Hematopoietic multipotent progenitor cell treated with erythropoietin and hydrocortisone succinate and interleukin-3 and kit ligand, for 8 days (in vitro differentiated cells): ENCODE measurements around the gene PRKCQ.
"Not testable (repeated sequence)": the region's sequence is repeated elsewhere in the genome, so short reads cannot be mapped to it uniquely, and the experiment has no call there.

Experiments used
- DNase-seq: peaks from one replicate; pipeline ENCODE4 v3.0.0-alpha.2; 2015

PRKCQ gene

GRCh38 chr10:6487920-6488319 is 92.2 kb downstream of the PRKCQ start:
- peak; percentile 47 for DNase-seq

GRCh38 chr10:6486309-6486708 is 93.8 kb downstream of the PRKCQ start:
- DNase-seq: no peak

DNA sequence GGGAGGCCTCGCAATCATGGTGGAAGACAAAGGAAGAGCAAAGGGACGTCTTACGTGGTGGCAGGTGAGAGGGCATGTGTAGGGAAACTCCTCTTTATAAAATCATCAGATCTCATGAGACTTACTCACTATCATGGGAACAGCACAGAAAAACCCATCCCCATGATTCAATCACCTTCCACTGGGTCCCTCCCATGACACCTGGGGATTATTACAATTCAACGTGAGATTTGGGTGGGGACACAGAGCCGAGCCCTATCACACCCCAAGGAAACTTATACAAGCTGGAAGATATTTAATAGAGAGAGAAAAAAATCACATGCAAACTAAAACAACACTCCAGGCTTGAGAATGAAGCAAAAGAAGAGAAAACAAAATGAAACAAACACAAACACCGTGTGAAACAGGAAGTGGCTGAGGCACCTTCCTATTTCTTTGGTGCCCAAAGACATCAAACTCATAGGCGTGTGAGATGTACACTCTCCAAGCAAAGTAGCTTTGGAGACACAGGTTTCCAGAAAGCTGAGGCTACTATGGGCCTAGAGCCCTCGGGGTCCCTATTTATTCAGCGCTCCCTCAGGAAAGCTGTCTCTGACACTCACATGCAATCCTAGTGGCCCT is 97.2 kb downstream of the PRKCQ start:
- DNase-seq: no peak

DNA sequence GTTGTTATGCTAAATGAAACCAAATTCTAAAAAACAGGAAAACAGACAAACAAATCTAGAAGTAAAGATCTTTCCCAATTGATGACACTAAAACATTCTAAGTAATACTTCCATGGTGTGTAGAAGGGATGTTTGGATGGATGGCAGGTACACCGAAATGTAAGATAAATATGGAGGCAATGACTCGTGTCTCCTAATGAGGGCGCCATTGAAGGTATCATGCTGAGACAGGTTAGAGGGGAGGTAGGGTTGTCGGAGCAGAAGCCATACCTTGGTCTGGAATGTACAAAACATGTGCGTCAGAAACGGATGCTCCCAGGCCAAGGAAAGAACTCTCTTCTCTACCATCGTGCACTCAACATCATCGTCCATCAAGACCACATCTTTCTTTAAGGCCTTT is 101.4 kb downstream of the PRKCQ start:
- no peak for DNase-seq

GRCh38 chr10:6476989-6477388 is 103.1 kb downstream of the PRKCQ start:
- no peak for DNase-seq

DNA sequence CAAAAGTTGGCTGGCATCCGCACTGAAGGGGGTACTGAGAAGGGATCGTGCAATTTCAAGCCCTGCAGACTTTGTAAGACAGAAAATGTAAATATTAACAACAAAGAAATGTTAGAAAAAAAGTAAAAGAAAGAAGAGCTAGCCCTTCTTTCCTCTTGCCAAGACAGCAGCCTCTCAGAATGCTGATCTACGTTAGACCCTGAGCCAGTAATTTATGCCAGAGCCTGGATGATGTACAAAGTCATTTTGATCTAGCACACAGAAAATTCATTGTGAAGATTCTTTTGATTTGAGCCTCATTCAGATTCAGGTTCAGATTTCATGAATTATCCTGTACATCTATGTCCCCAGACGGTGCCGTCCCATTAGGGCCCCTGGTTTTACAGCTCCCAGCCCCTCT is 105.2 kb downstream of the PRKCQ start:
- no peak for DNase-seq

- DNase-seq: peak; percentile 85
Measured at GRCh38 chr10:6473901-6474370, 106.1 kb downstream of the PRKCQ start.

DNA sequence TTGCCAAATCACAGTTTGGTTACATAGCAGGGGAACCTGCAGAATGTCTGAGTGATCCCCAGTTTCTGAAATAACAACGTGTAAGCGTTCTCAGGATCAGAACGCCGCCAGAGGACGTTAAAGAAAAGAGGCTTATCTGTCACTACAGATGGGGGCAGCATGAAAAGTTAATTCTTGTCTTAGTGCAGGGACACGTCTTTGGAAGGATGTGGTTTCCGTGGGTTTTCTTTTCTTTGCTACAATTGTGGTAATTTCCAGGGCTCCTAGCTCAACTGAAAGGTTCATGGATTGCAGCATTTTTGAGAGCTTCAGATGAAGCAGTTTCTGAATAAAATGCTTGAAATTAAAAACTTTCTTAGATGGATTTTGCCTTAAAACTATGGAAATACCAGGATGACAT is 106.6 kb downstream of the PRKCQ start:
- peak; percentile 97 for DNase-seq

- DNase-seq: not testable (repeated sequence)
Measured at GRCh38 chr10:6472710-6473005, 107.4 kb downstream of the PRKCQ start.

- peak; percentile 32 for DNase-seq
Measured at GRCh38 chr10:6470894-6471618, 109.0 kb downstream of the PRKCQ start.

- no peak for DNase-seq
Measured at GRCh38 chr10:6469661-6470060, 110.4 kb downstream of the PRKCQ start.

GRCh38 chr10:6465854-6466601 is 114.0 kb downstream of the PRKCQ start:
- DNase-seq: no peak

DNA sequence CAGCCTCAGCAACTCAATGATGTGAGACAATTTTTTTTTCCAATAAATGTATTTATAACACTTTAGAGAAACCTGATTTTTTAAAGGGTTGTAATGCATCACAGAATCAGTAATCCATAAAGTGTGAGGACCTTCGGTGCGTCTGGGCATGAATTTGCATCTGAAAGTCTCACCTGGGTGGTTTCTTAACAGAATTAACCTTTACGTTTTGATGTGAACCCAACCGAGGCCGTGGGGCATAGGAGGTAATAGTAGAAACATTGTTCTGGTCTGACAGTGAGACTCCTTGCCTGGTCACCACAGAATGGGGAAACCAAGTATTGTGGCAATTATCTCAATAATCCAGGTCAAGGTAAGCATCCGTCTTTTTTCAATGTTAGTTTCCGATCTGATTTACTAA is 114.6 kb downstream of the PRKCQ start:
- no peak for DNase-seq

- DNase-seq: peak; percentile 75
Measured at GRCh38 chr10:6464862-6465430, 115.1 kb downstream of the PRKCQ start.

DNA sequence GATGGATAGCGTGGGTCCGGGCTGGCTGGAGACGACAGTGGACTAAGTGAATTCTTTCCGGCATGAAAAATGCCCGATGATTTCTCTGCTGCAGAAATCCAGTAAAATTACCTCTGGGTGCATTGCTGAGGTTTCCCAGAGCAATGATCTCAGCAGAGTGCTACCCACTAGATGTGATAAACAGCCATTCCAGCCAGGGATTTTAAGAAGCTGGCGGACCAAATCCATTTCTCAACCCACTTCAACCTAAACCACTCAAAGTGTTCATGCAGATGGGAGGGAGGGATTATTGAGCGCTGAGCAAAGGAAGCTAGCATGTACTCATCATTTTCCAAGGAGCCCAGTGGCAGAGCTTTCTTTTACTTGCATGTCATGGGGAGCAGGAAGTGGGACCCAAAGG is 116.7 kb downstream of the PRKCQ start:
- DNase-seq: no peak

- no peak for DNase-seq
Measured at GRCh38 chr10:6461961-6462360, 118.1 kb downstream of the PRKCQ start.

DNA sequence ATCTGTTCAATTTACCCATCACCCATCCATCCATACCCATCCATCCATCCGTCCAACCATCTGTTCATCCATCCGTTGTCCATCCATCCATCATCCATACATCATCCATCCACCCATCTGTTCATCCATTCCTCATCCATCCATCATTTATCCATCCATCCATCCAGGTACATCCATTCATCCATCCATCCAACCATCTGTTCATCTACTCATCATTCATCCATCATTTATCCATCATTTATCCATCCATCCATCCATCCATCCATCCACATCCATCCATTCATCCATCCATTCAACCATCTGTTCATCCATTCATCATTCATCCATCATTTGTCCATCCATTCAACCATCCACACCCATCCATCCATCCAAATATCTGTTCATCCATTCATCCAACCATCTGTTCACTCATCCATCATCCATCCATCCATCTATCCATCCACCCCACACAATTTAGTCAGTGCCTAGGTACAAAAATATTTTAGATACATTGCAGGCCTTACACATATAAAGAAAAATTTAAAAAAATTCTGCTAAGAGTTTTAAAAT is 119.1 kb downstream of the PRKCQ start:
- no peak for DNase-seq

- no peak for DNase-seq
Measured at GRCh38 chr10:6458814-6459213, 121.3 kb downstream of the PRKCQ start.

DNA sequence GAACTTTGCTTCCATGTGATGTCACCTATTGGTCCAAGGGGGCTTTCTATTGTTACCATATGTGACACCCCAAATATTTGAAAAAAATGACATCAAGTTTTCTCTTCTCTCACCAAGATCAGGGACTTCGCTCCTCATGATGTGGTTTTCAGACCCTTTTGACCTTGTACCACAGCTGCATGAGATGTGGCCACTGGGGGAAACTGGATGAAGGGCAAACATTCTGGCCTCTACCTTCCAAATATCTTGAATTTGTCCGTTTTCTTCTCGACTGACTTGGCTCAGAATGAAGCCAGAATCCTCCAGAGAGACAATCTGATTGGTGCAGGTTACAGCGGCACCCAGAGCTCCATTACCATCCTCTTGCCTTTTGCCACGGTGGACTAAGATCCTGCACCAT is 122.7 kb downstream of the PRKCQ start:
- no peak for DNase-seq

DNA sequence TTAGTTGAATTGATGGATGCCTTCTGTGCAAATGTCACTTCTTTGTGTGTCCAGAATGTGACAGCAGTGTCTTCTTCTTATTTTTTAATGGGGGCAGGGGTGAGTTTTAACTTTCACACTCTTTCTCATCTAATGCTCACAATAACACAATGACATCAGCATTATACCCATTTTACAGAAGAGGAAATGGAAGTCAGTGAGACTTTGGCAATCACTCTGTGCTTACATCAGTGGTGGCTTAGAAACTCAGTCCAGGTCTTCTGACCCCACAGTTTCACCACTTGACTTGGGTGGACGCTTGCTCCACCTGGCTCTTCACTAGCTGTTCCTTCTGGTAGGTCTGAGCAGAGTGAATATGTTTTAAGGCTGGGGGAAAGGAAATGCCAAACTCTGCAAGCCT is 124.0 kb downstream of the PRKCQ start:
- no peak for DNase-seq

DNA sequence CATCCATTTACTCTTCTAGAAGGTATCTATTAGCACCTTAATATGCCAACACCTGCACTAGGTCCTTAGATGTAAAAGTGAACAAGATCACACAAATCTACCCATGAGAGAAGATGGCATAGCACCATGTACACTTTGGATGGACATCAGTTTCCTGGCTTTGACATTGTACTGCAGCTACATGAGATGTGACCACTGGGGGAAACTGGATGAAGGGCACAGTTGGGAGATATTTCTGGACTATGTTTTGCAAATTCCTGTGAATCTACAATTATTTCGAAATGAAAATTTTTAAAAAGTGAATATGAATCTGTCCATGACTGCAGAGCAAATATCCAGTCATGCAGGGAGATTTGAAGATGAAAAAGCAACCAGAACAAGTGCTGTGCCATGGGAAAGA is 124.5 kb downstream of the PRKCQ start:
- no peak for DNase-seq

DNA sequence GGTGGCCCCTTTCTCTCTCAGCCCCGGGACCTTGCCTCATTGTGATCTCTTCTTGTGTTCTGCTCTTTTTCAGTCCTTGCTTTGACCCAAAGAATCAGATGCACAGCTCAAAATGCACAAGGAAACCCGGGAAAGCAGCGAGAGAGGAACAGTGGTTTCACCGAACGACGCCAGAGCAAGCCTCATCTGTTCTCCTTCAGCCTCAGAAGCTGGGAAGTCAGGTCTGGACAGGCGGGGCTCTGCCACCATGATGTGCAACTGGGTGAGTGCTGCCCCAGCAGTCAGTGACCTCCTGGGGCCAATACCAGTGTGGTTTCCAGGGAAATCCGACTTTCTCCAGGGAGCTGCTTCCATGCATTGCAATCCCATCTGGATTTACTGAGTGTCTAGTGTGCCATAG is 133.4 kb downstream of the PRKCQ start:
- peak; percentile 55 for DNase-seq

DNA sequence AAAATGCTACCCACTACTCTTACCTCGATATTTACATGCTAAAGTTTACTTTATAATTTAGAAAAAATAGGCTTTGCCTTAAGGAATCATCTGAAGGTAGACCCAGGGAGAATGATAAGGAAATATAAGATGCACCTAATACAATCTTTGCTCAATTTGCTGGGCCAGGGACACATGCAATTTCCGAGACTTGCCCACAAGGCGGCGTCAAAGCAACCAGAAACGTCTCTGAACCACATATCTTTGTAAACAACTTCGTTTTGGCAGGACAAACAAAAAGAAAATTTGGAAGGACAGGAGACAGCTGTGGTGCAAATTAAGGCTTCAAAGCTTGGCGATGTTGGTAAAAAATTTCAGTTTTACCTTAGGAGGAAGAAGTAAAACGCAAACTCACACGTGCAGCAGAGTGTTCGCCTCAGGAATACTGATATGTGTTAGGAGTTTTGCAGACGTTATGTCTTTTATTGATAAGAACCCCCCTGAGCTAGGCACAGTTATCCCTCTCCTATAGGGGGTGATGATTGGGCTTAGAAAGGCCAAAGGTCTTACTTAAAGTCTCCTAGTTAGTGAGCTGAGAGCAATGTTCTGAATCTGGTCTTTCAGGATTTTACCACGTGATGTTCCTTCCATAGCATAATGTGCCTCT is 134.3 kb downstream of the PRKCQ start:
- DNase-seq: peak; percentile 88
